HG03575 (cell line): ENCODE results near the gene FBN2.
"Not testable (repeated sequence)": the region's sequence is repeated elsewhere in the genome, so short reads cannot be mapped to it uniquely, and the experiment has no call there.

Source experiments
- ATAC-seq: cut with Tn5 transposase; IDR thresholded peaks from one replicate; pipeline ENCODE4 v1.9.1; 2021; ENCODE audit not compliant: unreplicated experiment, insufficient number of reproducible peaks, low FRiP score; ENCODE audit errors: extremely low read depth

The FBN2 gene

GRCh38 chr5:128400766-128401165 is 137.3 kb downstream of the FBN2 start:
- ATAC-seq = not testable (repeated sequence)

GRCh38 chr5:128399111-128399510 is 138.9 kb downstream of the FBN2 start:
- no peak for ATAC-seq

GRCh38 chr5:128397876-128398275 is 140.2 kb downstream of the FBN2 start:
- no peak for ATAC-seq

DNA sequence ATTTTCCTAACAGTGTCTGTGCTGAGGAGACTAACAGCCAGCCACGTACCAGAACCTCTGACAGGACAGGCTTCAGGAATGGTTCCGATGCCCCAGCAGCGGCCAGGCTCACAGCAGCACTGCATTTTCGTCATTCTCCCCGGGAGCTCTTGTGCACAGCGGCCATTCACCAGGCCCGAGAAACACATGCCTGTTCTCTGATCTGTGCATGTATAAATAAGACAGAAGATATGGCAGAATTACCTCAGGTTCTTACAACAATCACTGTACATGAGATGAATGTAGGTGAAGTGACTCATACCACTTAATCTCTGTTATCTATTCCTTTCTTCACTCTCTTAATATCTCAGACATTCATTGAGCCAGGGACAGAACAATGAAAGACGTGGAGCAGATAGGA is 143.0 kb downstream of the FBN2 start:
- ATAC-seq = no peak

- no peak for ATAC-seq
Observed at GRCh38 chr5:128384068-128384467, 154.0 kb downstream of the FBN2 start.

GRCh38 chr5:128380337-128380736 is 157.7 kb downstream of the FBN2 start:
- no peak for ATAC-seq

GRCh38 chr5:128378632-128379031 is 159.4 kb downstream of the FBN2 start:
- ATAC-seq = no peak

DNA sequence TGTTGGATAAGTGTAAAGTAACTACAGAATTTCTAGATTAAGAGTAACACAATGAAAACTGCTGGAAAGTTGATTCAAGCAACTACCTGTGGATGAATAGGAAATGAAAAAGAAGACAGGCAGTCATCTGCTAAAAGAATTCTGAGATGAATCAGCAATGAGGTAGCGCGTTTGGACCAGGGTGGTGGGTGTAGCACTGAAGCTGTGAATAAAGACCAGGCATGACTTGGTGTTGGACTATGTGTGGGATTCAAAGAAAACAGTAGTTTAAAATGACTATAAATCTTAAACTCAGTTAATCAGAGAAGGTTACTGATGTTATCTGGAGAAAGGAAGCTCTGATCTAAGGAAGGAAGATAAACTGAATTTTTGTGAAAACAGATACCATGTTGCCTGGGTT is 159.8 kb downstream of the FBN2 start:
- ATAC-seq = no peak

DNA sequence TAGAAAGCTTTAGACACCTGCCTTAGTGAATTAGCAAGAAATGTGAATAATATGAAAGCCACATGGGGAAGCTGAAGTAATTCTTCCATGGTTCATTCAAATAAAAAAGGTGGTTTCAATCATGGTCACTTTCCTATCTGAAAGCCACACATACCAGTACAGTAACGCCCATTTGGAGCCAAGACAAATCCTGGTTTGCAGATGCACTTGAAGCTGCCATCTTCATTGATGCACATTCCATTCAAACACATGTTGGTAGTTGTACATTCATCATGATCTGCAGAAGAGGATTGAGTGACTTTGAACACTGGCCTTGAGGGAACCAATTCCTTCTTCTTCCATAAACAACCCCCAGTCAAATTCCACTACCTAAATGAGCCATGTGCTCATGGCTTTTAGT is 161.5 kb downstream of the FBN2 start:
- ATAC-seq = no peak

GRCh38 chr5:128366147-128366546 is 171.9 kb downstream of the FBN2 start:
- no peak for ATAC-seq

DNA sequence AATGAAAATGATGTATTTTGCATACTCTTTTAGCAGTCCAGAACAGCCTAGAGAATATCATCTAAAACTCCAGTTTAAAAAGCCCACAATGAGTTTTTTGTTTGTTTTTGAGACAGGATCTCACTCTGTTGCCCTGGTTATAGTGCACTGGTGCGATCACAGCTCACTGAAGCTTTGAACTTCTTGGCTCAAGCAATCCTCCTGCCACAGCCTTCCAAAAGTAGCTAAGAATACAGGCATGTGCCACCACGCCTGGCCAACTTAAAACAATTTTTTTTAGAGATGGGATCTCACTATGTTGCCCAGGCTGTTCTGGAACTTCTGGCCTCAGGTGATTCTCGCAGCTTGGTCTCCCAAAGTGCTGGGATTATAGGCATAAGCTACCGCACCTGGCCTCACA is 175.7 kb downstream of the FBN2 start:
- no peak for ATAC-seq

DNA sequence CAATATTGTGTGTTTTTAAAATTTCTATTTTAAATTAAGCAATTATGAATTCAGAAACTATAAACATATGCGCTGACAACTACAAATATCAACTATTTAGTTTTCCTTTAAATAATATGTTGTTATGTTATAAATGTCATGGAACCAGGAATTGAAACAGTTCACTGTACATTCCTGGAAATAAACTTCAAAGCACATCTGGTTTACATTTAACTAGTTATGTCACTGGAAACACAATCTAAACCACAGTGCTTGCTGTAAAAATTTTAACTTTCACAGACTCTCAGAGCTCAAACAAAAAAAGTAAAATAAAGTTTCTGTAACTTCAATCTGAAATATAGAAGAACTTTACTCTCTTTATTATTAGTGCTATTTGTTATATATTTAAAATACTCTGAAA is 179.2 kb downstream of the FBN2 start:
- ATAC-seq = no peak

DNA sequence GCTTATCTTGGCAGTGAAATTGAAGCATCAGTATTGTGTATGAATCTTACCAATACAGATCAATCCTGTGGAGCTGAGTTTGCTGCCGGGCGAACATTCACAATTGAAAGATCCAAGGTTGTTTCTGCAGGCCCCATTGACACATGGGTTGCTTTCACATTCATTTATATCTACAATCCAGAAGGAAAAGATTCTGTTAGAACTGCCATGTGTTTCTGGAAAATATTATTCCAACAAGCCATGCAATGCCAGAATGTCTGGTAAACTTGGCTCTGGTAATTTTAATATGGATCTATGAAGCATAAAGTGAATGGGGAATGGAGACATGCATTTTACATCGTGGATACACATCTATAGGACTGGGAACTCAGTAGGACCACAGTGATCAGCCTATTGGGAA is 180.8 kb downstream of the FBN2 start:
- ATAC-seq = no peak

- no peak for ATAC-seq
Observed at GRCh38 chr5:128355961-128356360, 182.1 kb downstream of the FBN2 start.

DNA sequence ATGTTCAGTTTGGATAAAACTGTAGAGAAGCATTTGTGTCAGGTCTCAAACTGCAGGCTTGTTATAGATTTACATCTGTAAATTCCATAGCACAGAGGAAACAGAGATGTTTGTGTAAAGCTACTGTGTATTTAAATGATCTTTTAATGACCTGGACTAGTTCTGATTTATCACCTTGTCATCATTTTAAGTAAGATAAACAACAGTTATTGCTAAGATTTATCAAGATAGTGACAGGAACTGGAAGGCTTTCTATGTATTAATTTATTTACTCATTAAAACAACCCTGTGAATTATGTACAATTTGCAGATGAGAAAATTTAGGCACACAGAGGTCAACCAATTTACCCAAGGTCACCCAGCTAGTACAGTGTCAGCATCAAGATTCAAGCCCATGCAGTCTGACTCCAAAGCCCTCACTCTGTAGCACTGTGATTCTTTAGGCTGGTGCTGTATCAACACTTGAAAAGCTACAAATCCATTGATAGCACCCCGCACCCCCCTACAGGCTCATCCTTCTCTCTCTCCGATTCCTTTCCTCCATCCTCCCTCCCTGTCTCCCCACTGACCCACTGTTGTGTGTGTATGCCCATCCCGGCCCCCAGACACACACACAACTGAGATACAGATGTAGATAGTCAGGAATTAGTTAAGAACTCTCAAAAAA is 184.5 kb downstream of the FBN2 start:
- no peak for ATAC-seq

- no peak for ATAC-seq
Observed at GRCh38 chr5:128350705-128351104, 187.3 kb downstream of the FBN2 start.

- ATAC-seq = no peak
Observed at GRCh38 chr5:128349044-128349858, 188.8 kb downstream of the FBN2 start.

GRCh38 chr5:128346038-128346437 is 192.0 kb downstream of the FBN2 start:
- no peak for ATAC-seq

- no peak for ATAC-seq
Observed at GRCh38 chr5:128345247-128345646, 192.8 kb downstream of the FBN2 start.

DNA sequence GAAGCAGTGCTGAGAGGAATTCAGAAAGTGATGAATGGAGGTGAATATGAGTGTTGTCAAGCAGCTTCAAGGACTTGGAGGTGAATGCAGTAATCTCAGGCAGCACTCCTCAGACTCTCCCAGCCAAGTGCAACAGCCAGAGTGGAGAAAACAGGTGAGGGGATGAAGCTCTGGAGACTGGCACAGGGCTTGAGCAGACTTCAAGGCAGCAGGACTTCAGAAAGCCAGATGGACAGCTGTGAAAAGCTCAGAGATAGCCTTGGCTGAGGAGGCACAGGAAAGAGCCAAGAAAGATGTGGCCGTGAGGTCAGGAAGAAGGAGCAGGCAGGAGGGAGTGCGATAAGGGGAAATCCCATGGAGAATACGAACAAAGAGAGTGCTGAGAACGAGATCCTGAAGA is 194.9 kb downstream of the FBN2 start:
- ATAC-seq = no peak

DNA sequence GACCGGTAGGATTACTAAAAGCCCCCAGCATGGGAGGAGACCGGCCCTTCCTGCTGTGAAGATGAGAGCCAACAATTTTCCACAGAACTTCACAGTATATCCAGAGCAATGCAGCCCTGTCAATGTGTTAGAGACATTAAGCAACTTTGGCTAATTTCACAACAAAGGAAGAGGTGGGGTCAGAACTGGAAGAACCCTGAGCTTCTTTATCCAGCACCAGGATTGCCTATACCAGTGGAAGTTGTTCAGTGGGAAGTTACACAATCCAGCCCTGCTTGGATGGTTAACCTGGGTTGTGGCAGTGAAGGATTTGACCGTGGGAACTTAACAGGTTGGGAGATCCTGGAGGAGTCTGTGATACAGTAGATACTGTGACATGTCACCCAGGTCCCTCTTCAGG is 197.0 kb downstream of the FBN2 start:
- no peak for ATAC-seq
